Activated CD4-positive, alpha-beta T cell treated with anti-CD3 and anti-CD28 coated beads, Interleukin-2, amount 10 ng/mL, durations not matched to agents 7 days and 5 days (primary cell): ENCODE measurements around the gene RAP1GAP2. TPM values are rescaled to one million over a fixed set of nuclear protein-coding genes. Genes with fewer than 3 reads are reported as not detected.
"Not testable (repeated sequence)": the region's sequence is repeated elsewhere in the genome, so short reads cannot be mapped to it uniquely, and the experiment has no call there.

ENCODE experiments used
- CTCF ChIA-PET: fragments of 350-600 bp; sonication (Branson Sonifier 250); formaldehyde crosslinking; loops from one replicate; lab custom pipeline; 2021; ENCODE audit warnings: antibody characterized with exemption; lab: Charles Lee
- POLR2A ChIA-PET: fragments of 350-600 bp; sonication (Branson Sonifier 250); formaldehyde crosslinking; loops from one replicate; lab custom pipeline; 2021; ENCODE audit warnings: antibody characterized with exemption; lab: Charles Lee
- DNase-seq: peaks from one replicate; pipeline ENCODE4 v3.0.0-alpha.2; 2020
- H3K27ac Mint-ChIP-seq: one replicate; pipeline ENCODE4 v1.8.0; 2021; ENCODE audit warnings: mild to moderate bottlenecking, moderate library complexity, mixed read lengths
- H3K27me3 Mint-ChIP-seq: one replicate; pipeline ENCODE4 v1.8.0; 2021; ENCODE audit warnings: mixed read lengths
- H3K36me3 Mint-ChIP-seq: one replicate; pipeline ENCODE4 v1.8.0; 2021; ENCODE audit warnings: low read depth, mixed read lengths
- H3K4me1 Mint-ChIP-seq: one replicate; pipeline ENCODE4 v1.8.0; 2021; ENCODE audit warnings: mixed read lengths
- H3K4me3 Mint-ChIP-seq: one replicate; pipeline ENCODE4 v1.8.0; 2021; ENCODE audit warnings: mild to moderate bottlenecking, moderate library complexity, mixed read lengths
- H3K9me3 Mint-ChIP-seq: one replicate; pipeline ENCODE4 v1.8.0; 2021; ENCODE audit warnings: mixed read lengths
- total RNA-seq, 2 experiments: library from RNA; stranded (reverse); gene quantifications; one replicate each; pipeline ENCODE4 v1.2.3, GENCODE V29; 2021

The RAP1GAP2 gene
- total RNA-seq, 2 experiments from 2014 or later: 27.8 to 37.3 TPM

DNA sequence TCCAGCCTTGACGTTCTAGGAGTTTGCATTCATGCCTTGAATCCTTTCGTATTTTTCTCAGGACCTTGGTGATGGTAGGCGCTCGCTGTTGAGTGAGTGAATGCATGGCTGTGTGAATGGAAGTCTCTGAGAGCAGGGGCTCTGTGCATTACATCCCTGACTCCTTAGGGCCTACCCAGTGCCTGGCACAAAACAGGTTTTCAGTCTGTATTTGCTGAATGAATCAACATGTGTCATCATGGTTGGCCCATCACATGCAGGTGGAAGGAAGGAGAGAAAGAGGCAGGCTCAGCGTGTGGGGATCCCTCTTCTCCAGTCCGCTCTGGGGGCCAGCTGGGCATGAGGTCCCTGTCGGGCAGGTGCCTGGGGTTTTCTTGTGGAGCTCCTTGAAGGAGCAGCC lies 8.7 kb downstream of the RAP1GAP2 start:
- Mint-ChIP-seq H3K9me3 (no peaks in the 10 kb centered on the region), H3K27me3 (peaks cover 11% of the 10 kb centered on the region), H3K36me3 (peaks cover 36% of the 10 kb centered on the region), H3K4me3 (no peak overlapping the region), H3K27ac (no peak overlapping the region), H3K4me1 (peaks cover 17% of the 10 kb centered on the region)
- CTCF ChIA-PET: interaction anchor here (0.5 kb wide), 1 partner anchor 11 kb away, joined by 4 read pairs; no protein-coding TSS in a partner anchor
- no peak for DNase-seq
- POLR2A ChIA-PET: no interaction called here

DNA sequence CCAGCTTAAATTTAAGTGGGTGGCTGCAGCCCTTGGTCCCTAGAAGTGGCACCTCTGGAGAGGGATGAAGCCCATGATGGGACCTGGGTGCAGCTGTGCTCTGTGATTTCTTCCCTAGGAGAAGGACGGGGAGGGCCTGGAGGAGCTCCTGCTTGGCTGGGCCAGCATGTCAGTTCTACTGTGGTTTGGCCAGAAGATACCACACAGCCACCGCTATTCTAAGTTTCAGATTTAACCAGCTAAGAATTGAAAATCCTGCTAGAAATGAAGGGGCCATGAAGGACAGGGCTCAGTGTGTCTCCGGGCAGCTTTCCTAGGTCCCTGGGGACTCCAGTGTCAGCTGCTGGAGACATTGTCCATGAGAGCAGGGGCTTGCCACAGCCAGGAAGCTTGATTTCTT lies 9.7 kb downstream of the RAP1GAP2 start:
- CTCF ChIA-PET: interaction anchor here (0.9 kb wide), 1 partner anchor 10 kb away, joined by 5 read pairs; the partner anchor contains the start of gene RAP1GAP2
- Mint-ChIP-seq H3K27ac (no peak overlapping the region), H3K36me3 (peaks cover 31% of the 10 kb centered on the region), H3K27me3 (peaks cover 17% of the 10 kb centered on the region), H3K4me1 (peaks cover 19% of the 10 kb centered on the region), H3K4me3 (no peak overlapping the region), H3K9me3 (no peaks in the 10 kb centered on the region)
- POLR2A ChIA-PET: no interaction called here
- DNase-seq: no peak

DNA sequence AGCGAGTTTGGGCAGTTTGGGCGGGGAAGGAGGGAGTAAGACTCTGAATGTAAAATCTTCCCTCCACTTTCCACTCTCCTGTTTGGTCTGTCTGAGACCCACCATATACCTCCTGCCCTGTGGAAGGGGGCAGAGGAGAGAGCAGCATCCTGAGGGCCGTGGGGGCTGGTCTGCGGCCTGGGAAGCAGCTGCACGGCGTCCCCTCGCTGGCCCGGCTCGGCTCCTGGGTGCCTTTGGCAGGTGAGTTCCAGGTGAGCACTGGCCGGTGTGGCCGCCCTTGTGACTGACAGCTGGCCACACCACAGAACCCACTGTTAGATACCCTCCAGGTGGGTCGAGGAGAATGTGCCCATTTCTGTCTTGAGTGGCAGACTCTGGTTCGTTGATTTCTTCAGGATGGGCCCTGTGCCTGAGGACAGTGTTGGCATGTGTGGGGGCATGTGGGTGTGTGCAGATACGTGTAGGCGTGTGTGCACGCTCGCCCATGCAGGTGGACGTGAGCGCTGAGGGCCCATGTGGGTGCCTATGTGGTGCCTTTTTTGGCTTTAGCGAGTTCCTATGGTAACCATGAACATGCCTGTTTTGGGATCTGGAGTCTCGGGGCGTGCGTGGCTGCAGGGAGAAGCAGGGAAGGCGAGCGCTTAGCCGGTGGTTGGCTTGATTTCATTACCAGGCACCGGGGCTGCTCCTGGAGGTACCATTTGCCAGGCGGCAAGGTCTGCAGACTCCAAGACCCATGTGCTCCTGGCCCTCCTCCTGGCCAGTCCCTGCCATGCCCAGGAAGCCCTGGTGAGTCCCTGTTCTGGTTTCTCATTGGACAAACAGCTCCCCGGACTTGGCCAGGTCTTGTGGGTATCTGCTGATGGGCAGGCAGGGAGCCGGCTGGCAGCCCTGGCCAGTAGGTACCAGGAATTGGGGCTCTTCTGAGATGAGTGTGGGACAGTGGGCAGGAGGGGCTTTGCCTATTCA lies 12.4 kb downstream of the RAP1GAP2 start:
- ChIA-PET CTCF (interaction anchor here (1.1 kb wide), 1 partner anchor 18 kb away, joined by 3 read pairs; no protein-coding TSS in a partner anchor), POLR2A (no interaction called here)
- Mint-ChIP-seq H3K4me1 (peaks cover 30% of the 10 kb centered on the region), H3K27ac (no peak overlapping the region), H3K4me3 (no peak overlapping the region), H3K27me3 (peaks cover 32% of the 10 kb centered on the region), H3K9me3 (no peaks in the 10 kb centered on the region), H3K36me3 (peaks cover 21% of the 10 kb centered on the region)
- DNase-seq: no peak

DNA sequence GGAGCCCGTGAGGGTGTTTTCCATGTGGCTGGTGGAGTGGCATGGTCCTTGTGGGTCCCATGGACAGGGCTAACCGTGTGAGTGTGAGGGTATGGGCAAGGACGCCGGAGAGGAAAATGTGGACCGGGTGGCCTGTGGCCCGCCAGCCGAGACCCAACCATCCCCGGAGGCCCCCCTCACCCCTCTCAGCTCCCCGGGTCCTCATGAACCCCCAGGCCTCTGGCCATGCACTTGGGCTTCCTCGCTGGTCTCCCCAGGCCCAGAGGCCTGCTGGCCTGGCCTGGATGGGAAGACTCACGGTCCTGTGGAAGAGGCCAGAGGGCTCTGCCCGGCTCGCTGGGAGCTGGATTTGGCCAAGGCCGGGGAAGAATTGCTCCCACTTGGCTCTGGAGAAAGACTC lies 13.1 kb downstream of the RAP1GAP2 start:
- Mint-ChIP-seq H3K27me3 (peaks cover 32% of the 10 kb centered on the region), H3K4me3 (no peak overlapping the region), H3K36me3 (peaks cover 23% of the 10 kb centered on the region), H3K4me1 (peaks cover 36% of the 10 kb centered on the region), H3K27ac (no peak overlapping the region), H3K9me3 (no peaks in the 10 kb centered on the region)
- POLR2A ChIA-PET: no interaction called here
- CTCF ChIA-PET: no interaction called here
- no peak for DNase-seq

DNA sequence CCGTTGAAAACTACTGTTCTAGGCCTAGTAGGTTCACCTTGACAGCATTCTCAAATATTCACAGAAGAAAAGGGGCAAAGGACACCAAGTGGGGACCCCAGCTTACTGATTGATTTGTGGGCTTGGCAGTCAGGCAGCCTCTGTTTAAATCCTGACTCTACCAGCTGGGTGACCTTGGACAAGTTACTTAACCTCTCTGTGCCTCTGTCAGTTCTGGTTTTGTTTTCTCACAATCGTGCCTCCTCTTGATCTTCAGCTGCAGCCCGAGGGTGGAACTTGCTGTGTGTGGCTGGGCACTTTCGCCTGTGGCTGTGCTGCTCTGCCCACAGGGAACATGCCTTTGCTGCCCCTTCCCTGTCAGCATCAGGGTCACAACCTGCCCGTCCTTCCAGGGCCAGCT lies 17.8 kb downstream of the RAP1GAP2 start:
- Mint-ChIP-seq H3K4me3 (peak overlapping the region; percentile 70), H3K27me3 (peaks cover 26% of the 10 kb centered on the region)

DNA sequence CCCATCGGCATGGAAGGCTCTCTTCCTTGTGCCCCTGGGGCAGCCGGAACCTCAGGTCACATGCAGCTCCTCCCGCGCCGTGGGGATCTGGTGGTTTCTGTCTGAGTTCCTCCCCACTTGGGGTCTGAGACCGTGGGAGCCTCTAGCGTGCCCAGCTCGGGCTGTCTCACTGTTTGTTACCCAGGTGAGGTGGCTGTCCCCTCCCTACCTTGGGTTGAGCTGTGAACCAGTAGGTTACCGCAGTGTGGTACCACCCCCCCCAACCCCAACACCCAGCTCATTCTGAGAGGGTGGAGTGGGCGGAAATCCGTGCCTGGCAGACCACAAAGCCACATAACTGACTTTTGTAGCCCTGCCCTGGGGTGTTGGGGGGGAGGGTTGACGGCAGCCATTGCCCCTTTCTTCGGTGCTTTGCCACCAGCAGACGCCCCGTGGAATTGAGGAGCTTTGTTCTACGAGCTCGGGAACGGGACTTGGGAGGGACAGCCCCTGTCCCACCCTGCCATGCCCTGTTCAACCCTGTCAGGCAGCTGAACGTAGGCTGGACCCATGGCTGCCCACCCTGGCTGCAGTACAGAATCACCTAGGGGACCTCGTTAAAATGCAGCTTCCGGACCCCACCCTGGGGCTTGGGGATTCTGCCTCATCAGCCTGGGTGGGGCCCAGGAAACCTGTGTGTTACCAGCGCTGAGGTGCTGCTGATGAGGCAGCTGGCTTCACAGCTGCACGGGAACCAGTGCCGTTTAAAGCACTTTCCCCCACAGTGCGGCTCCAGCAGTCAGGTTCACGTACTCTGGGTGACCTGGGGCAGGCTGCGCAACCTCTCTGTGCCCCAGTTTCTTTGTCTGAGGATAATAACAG lies 18.5 kb downstream of the RAP1GAP2 start:
- peak overlapping the region; percentile 93 for H3K27ac Mint-ChIP-seq
- peaks cover 27% of the 10 kb centered on the region for H3K27me3 Mint-ChIP-seq
- peak; percentile 97 for DNase-seq
- H3K4me1 Mint-ChIP-seq: peaks cover 46% of the 10 kb centered on the region
- peaks cover 18% of the 10 kb centered on the region for H3K36me3 Mint-ChIP-seq
- CTCF ChIA-PET: interaction anchor here (0.5 to 1.9 kb wide), 12 partner anchors 11 to 1031 kb away, joined by 3 to 14 read pairs (median 5); partner anchors contain the start of genes NCBP3 and RAP1GAP2
- POLR2A ChIA-PET: interaction anchor here (0.6 to 2.4 kb wide), 5 partner anchors 12 to 822 kb away, joined by 3 to 21 read pairs (median 3); partner anchors contain the start of genes CTNS, RAP1GAP2 and SHPK
- peak overlapping the region; percentile 70 for H3K4me3 Mint-ChIP-seq
- no peaks in the 10 kb centered on the region for H3K9me3 Mint-ChIP-seq

More for the DNA sequence above, 17.8 kb downstream of the RAP1GAP2 start:
- Mint-ChIP-seq H3K27ac (peak overlapping the region; percentile 93), H3K4me1 (peaks cover 46% of the 10 kb centered on the region), H3K9me3 (no peaks in the 10 kb centered on the region), H3K36me3 (peaks cover 18% of the 10 kb centered on the region)
- ChIA-PET CTCF (interaction anchor here (0.7 to 1.9 kb wide), 11 partner anchors 11 to 1032 kb away, joined by 3 to 14 read pairs (median 5); partner anchors contain the start of genes NCBP3 and RAP1GAP2), POLR2A (interaction anchor here (0.7 to 2.4 kb wide), 4 partner anchors 18 to 822 kb away, joined by 3 to 21 read pairs (median 3); partner anchors contain the start of genes CTNS, RAP1GAP2 and SHPK)
- peak; percentile 73 for DNase-seq

DNA sequence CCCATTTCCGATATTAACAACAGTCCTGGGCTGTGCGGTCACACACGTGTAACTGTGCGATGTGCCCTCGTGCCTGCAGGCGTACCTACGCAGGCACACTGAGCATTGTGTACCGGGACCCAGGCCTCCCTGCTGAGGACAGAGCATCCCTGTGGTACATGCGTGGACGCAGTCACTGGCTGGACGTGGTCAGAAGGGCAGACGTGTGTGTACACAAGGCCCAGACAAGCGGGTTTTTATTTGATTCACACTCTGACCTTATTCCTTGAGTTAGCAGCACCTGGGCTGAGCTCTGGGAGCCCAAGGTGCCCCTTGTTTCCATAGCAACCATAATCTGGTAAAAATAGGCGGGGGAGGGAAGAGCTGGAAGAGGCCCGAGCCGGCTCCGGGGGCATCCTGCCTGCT lies 19.5 kb downstream of the RAP1GAP2 start:
- POLR2A ChIA-PET: interaction anchor here (2.4 kb wide), 1 partner anchor 19 kb away, joined by 21 read pairs; the partner anchor contains the start of gene RAP1GAP2
- H3K4me3 Mint-ChIP-seq: peak overlapping the region; percentile 12
- no peak for DNase-seq
- no peaks in the 10 kb centered on the region for H3K9me3 Mint-ChIP-seq
- peaks cover 20% of the 10 kb centered on the region for H3K36me3 Mint-ChIP-seq
- peaks cover 25% of the 10 kb centered on the region for H3K27me3 Mint-ChIP-seq
- peak overlapping the region; percentile 27 for H3K27ac Mint-ChIP-seq
- CTCF ChIA-PET: interaction anchor here (0.7 to 1.0 kb wide), 2 partner anchors 10 to 12 kb away, joined by 4 read pairs; no protein-coding TSS in a partner anchor
- peaks cover 46% of the 10 kb centered on the region for H3K4me1 Mint-ChIP-seq

DNA sequence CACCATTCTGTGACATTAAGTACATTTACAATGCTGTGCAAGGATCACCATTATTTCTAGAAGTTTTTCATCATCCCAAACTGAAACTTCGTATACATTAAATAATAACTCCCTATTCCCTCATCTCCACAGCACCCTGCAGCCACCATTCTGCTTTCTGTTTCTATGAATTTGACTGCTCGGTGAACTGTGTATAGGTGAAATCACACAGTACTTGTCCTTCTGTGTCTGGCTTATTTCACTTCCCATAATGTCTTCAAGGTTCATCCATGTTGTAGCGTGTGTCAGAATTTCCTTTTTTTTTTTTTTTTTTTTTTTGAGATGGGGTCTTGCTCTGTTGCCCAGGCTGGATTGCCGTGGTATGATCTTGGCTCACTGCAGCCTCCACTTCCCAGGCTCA lies 20.4 kb downstream of the RAP1GAP2 start:
- Mint-ChIP-seq H3K4me1 (peaks cover 43% of the 10 kb centered on the region), H3K4me3 (no peak overlapping the region), H3K9me3 (no peaks in the 10 kb centered on the region), H3K27ac (no peak overlapping the region), H3K27me3 (peaks cover 20% of the 10 kb centered on the region), H3K36me3 (peaks cover 18% of the 10 kb centered on the region)
- DNase-seq: no peak
- POLR2A ChIA-PET: no interaction called here
- CTCF ChIA-PET: no interaction called here

DNA sequence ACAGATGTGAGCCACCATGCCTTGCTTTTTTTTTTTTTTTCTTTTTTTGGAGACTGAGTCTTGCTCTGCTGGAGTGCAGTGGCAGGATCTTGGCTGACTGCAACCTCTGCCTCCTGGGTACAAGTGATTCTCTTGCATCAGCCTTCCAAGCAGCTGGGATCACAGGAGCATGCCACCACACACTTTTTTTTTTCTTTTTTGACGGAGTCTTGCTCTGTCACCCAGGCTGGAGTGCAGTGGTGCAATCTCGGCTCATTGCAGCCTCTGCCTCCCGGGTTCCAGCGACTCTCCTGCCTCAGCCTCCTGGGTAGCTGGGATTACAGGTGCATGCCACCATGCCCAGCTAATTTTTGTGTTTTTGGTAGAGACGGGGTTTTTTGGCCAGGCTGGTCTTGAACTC lies 23.1 kb downstream of the RAP1GAP2 start:
- peaks cover 10% of the 10 kb centered on the region for H3K36me3 Mint-ChIP-seq
- peaks cover 24% of the 10 kb centered on the region for H3K4me1 Mint-ChIP-seq
- CTCF ChIA-PET, POLR2A ChIA-PET, DNase-seq, H3K27me3 Mint-ChIP-seq, H3K9me3 Mint-ChIP-seq, H3K27ac Mint-ChIP-seq, H3K4me3 Mint-ChIP-seq: not testable (repeated sequence)

DNA sequence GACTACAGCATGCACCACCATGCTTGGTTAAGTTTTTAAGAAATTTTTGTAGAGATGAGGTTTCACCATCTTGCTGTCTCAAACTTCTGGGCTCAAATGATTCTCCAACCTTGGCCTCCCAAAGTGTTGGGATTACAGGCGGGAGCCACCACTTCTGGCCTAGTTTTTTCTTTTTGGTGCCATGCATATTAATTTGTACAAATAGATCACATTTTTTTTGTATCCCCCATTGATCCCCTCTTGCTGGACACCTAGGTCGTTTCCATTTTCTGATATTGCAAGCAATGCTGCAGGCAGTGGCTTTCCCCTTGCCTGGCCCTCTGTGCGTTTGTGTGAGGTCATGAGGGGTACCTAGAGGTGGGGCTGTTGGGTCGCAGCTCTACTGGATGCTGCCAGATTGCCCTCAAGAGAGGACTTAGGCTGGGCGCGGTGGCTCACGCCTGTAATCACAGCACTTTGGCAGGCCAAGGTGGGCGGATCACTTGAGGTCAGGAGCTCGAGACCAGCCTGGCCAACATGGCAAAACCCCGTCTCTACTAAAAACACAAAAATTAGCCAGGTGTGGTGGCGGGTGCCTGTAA lies 23.8 kb downstream of the RAP1GAP2 start:
- ChIA-PET CTCF (no interaction called here), POLR2A (no interaction called here)
- DNase-seq: no peak
- Mint-ChIP-seq H3K27me3 (peaks cover 8% of the 10 kb centered on the region), H3K9me3 (no peaks in the 10 kb centered on the region), H3K4me1 (peaks cover 25% of the 10 kb centered on the region), H3K36me3 (peaks cover 10% of the 10 kb centered on the region), H3K27ac (no peak overlapping the region), H3K4me3 (no peak overlapping the region)

DNA sequence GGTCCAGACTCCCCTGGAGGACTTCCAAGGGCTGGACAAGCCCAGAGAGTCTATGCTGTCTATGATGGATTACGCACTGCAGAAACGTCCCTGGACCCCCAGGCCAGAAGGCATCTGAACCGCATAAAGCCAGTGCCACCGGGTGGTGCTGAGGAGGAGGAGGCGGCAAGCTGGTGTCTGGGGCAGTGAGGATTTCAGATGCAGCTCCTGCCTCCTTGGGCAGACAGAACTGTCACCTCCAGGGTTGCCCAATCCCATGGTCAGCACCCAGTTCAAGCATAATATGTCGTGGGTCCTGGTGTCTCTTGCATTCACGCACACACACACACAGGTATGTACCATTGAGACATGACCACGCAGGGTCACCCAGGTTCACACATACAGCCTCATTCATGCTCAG lies 25.6 kb downstream of the RAP1GAP2 start:
- ChIA-PET CTCF (interaction anchor here (0.6 kb wide), 1 partner anchor 816 kb away, joined by 3 read pairs; no protein-coding TSS in a partner anchor), POLR2A (no interaction called here)
- no peak for DNase-seq
- H3K9me3 Mint-ChIP-seq: no peaks in the 10 kb centered on the region
- H3K4me3 Mint-ChIP-seq: no peak overlapping the region
- peaks cover 10% of the 10 kb centered on the region for H3K36me3 Mint-ChIP-seq
- H3K27me3 Mint-ChIP-seq: peaks cover 10% of the 10 kb centered on the region
- H3K4me1 Mint-ChIP-seq: peaks cover 26% of the 10 kb centered on the region
- H3K27ac Mint-ChIP-seq: no peak overlapping the region

DNA sequence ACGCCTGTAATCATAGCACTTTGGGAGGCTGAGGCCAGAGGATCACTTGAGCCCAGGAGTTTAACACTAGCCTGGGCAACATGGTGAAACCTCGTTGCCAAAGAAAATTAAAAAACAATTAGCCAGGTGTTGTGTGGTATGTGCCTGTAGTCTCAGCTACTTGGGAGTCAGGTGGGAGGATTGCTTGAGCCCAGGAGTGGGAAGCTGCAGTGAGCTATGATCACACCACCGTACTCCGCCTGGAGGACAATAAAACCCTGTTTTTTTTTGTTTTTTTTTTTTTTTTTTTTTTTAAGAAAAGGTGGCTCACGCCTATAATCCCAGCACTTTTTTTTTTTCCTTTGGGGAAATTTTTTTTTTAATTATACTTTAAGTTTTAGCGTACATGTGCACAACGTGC lies 26.1 kb downstream of the RAP1GAP2 start:
- no peaks in the 10 kb centered on the region for H3K9me3 Mint-ChIP-seq
- CTCF ChIA-PET: no interaction called here

More for the DNA sequence above, 26.1 kb downstream of the RAP1GAP2 start:
- H3K4me3 Mint-ChIP-seq: no peak overlapping the region
- DNase-seq: no peak
- peaks cover 10% of the 10 kb centered on the region for H3K36me3 Mint-ChIP-seq
- H3K4me1 Mint-ChIP-seq: peaks cover 29% of the 10 kb centered on the region
- H3K27me3 Mint-ChIP-seq: peaks cover 14% of the 10 kb centered on the region
- POLR2A ChIA-PET: no interaction called here
- no peak overlapping the region for H3K27ac Mint-ChIP-seq
